ENCODE results near the gene FMN2. TPM values are rescaled to one million over a fixed set of nuclear protein-coding genes. Genes with fewer than 3 reads are reported as not detected.
"Not testable (repeated sequence)": the region's sequence is repeated elsewhere in the genome, so short reads cannot be mapped to it uniquely, and the experiment has no call there.

Gene FMN2
- total RNA-seq, 1 experiment from 2014 or later = 39.8 TPM

GRCh38 chr1:240170806-240171205, 79.1 kb downstream of the FMN2 start:
- in situ Hi-C loops (cut with HindIII; ENCODE audit: low pct_unique_long_range_greater_than_20kb, low sequenced_read_pairs) = no loop called here
- no peak for DNase-seq (ENCODE audit: low read depth, low spot score)

DNA sequence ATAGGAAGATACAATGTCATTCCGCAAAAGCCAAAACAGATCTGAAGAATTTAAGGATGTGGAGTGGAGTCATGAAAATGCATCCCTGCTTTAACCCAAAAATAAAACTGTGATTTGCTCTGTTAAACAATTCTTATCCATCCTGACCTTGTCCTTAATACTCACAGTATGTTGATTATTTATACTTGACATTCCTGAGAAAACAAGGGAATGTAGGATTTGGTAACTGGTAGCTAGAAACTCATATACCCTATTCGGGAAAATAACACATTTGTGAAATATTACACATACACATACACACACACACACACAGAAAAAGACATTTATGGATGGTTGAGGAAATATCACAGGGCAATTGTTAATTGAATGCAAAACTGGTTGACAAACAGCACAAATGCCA, 80.2 kb downstream of the FMN2 start:
- no peak for DNase-seq (ENCODE audit: low read depth, low spot score)
- in situ Hi-C loops (cut with HindIII; ENCODE audit: low pct_unique_long_range_greater_than_20kb, low sequenced_read_pairs) = no loop called here

DNA sequence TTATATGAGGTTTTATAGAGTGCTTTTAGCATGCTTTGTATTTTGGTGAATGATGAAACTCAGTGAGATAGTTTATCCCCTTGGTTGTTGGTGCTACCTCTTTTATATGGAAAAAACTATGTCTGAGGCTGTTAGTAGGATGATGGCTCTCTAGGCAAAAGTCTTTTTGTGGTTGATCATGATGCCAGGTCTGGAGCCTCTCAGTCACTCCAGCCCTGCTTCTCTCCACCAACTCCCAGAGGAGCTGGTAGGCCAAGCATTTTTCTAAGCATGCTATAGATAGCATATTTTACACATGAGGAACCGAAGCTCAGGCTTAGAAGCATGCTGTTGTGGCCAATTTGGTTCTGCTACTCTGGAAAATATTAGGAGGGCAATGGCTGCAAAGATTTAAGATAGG, 82.2 kb downstream of the FMN2 start:
- in situ Hi-C loops (cut with HindIII; ENCODE audit: low pct_unique_long_range_greater_than_20kb, low sequenced_read_pairs) = no loop called here
- DNase-seq (ENCODE audit: low read depth, low spot score) = no peak

- no peak for DNase-seq (ENCODE audit: low read depth, low spot score)
- in situ Hi-C loops (cut with HindIII; ENCODE audit: low pct_unique_long_range_greater_than_20kb, low sequenced_read_pairs) = no loop called here
Measured at GRCh38 chr1:240174734-240175133, 83.1 kb downstream of the FMN2 start.

- no peak for DNase-seq (ENCODE audit: low read depth, low spot score)
- in situ Hi-C loops (cut with HindIII; ENCODE audit: low pct_unique_long_range_greater_than_20kb, low sequenced_read_pairs) = no loop called here
Measured at GRCh38 chr1:240178366-240178765, 86.7 kb downstream of the FMN2 start.

DNA sequence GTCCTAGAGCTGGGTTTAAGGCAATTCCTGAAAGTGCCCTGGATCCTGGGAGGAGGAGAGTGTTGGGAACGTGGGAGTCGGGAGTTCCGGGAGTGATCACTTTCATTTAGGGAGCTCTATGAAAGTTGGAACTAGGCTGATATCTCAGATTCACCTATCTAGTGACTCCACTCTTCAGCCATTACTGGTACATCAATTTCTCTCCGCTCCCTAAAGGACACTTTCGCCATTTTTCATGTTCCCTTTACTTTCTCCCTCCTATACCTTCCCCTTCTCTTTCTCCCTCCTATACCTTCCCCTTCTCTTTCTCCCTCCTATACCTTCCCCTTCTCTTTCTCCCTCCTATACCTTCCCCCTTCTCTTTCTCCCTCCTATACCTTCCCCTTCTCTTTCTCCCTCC, 93.0 kb downstream of the FMN2 start:
- DNase-seq (ENCODE audit: low read depth, low spot score); in situ Hi-C loops (cut with HindIII; ENCODE audit: low pct_unique_long_range_greater_than_20kb, low sequenced_read_pairs): not testable (repeated sequence)

DNA sequence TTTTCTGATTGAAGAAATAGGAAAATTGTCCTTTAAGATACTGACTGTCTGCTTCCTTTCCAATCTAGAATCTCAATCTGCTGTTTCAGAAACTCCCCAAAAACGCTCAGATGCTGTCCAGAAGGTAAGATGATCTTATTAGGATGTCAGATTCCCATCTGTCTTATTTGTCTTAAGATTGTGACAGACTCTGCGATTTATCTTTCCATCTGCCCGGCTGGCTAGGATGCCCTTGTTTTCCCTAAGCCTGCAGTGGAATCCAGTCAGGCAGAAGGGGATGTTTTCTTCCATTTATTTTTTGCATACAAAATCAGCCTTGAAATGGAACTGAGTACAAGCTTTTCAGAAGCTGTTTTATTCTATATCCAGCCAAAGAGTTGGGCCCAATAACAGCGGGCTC, 96.5 kb downstream of the FMN2 start:
- DNase-seq (ENCODE audit: low read depth, low spot score) = no peak
- in situ Hi-C loops (cut with HindIII; ENCODE audit: low pct_unique_long_range_greater_than_20kb, low sequenced_read_pairs) = no loop called here

DNA sequence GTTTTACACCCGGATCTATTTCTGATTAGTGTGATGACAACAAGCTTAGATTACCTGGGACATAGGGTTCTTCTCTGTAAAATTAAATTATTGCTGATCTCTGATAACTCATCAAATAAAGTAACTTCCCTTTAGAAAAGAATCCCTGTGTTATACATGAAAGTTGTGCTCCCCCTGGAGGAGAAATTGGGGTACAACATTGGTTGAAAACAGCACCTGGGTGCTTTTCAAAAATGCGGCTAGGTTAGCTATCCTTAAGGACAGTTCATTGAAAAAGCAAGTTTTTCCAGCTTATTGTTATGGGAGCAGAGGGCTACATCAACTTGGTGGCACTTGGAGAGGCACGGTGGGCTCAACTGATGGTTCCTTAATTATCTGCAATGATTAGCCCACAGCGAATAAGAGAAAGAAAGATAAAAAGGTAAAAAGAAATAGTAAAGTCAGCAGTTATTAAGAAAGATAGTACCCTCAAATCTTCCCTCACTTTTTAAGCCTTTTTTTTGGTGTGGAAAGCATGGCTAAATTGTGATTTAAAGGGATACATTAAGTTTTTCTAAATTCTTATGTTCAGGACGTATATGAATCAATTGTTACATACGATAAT, 97.8 kb downstream of the FMN2 start:
- DNase-seq (ENCODE audit: low read depth, low spot score) = peak; percentile 71
- in situ Hi-C loops (cut with HindIII; ENCODE audit: low pct_unique_long_range_greater_than_20kb, low sequenced_read_pairs) = no loop called here

DNA sequence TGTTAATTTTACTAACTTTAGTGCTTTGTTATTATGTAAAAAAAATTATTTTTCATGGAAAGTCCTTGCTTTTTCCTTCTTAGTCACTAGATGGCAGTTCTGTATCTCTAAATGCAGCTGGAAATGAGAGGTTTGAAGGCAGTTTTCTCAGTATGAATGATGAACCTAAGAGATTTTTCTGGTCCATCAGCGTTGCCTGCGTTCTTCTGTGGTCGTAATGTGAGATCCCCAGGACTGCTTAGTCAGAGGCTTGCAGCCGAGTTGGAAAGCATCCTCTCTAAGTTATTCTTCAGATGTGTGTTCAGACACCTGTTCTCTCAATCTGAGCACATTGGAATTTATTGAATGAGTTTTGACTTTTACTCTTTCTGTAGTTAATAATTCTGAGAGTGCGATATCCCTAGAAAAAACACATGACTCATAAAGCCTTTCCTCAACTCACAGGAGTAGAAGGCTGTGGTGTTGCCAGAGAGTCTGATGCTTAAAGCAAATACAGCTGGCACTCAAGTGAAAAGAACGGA, 99.3 kb downstream of the FMN2 start:
- peak; percentile 89 for DNase-seq (ENCODE audit: low read depth, low spot score)
- in situ Hi-C loops (cut with HindIII; ENCODE audit: low pct_unique_long_range_greater_than_20kb, low sequenced_read_pairs) = no loop called here

- in situ Hi-C loops (cut with HindIII; ENCODE audit: low pct_unique_long_range_greater_than_20kb, low sequenced_read_pairs) = no loop called here
- no peak for DNase-seq (ENCODE audit: low read depth, low spot score)
Measured at GRCh38 chr1:240192851-240193250, 101.2 kb downstream of the FMN2 start.

- in situ Hi-C loops (cut with HindIII; ENCODE audit: low pct_unique_long_range_greater_than_20kb, low sequenced_read_pairs) = no loop called here
- no peak for DNase-seq (ENCODE audit: low read depth, low spot score)
Measured at GRCh38 chr1:240193679-240194078, 102.0 kb downstream of the FMN2 start.

DNA sequence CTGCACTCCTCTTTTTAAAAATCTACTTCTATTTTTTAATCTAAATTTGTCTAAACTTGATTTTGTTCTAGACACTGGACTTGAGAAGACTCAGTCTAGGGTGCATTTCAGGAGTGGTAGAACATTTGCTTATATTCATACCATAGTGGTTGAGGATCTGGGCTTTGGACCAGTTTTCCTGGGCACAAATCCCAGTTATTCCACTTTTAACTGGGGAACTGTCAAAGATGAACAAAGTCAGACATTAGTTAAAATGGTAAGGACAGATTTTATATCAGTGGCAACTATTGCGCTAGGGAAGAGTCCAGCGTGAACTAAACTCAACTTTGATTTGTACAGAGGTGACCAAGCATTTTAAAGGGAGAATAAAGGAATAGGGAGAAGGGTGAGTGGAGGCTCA, 102.4 kb downstream of the FMN2 start:
- in situ Hi-C loops (cut with HindIII; ENCODE audit: low pct_unique_long_range_greater_than_20kb, low sequenced_read_pairs) = no loop called here
- no peak for DNase-seq (ENCODE audit: low read depth, low spot score)

GRCh38 chr1:240198376-240198775, 106.7 kb downstream of the FMN2 start:
- in situ Hi-C loops (cut with HindIII; ENCODE audit: low pct_unique_long_range_greater_than_20kb, low sequenced_read_pairs) = no loop called here
- no peak for DNase-seq (ENCODE audit: low read depth, low spot score)

GRCh38 chr1:240199758-240200645, 108.3 kb downstream of the FMN2 start:
- in situ Hi-C loops (cut with HindIII; ENCODE audit: low pct_unique_long_range_greater_than_20kb, low sequenced_read_pairs) = no loop called here

GRCh38 chr1:240201931-240202330, 110.2 kb downstream of the FMN2 start:
- in situ Hi-C loops (cut with HindIII; ENCODE audit: low pct_unique_long_range_greater_than_20kb, low sequenced_read_pairs) = no loop called here
- DNase-seq (ENCODE audit: low read depth, low spot score) = no peak

More at GRCh38 chr1:240199758-240200645, 108.3 kb downstream of the FMN2 start:
- no peak for DNase-seq (ENCODE audit: low read depth, low spot score)

GRCh38 chr1:240207073-240207709, 115.5 kb downstream of the FMN2 start:
- DNase-seq (ENCODE audit: low read depth, low spot score) = no peak
- in situ Hi-C loops (cut with HindIII; ENCODE audit: low pct_unique_long_range_greater_than_20kb, low sequenced_read_pairs) = no loop called here

- in situ Hi-C loops (cut with HindIII; ENCODE audit: low pct_unique_long_range_greater_than_20kb, low sequenced_read_pairs) = no loop called here
- no peak for DNase-seq (ENCODE audit: low read depth, low spot score)
Measured at GRCh38 chr1:240210026-240210425, 118.3 kb downstream of the FMN2 start.

GRCh38 chr1:240212556-240212955, 120.9 kb downstream of the FMN2 start:
- no peak for DNase-seq (ENCODE audit: low read depth, low spot score)
- in situ Hi-C loops (cut with HindIII; ENCODE audit: low pct_unique_long_range_greater_than_20kb, low sequenced_read_pairs) = no loop called here
